MV-4-11 (cell line): ENCODE data around the gene FADD.

Experiments
- DNase-seq: peaks from one replicate; lab custom pipeline; 2025; lab: John Stamatoyannopoulos, UW

The FADD gene, protein sequence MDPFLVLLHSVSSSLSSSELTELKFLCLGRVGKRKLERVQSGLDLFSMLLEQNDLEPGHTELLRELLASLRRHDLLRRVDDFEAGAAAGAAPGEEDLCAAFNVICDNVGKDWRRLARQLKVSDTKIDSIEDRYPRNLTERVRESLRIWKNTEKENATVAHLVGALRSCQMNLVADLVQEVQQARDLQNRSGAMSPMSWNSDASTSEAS

DNA sequence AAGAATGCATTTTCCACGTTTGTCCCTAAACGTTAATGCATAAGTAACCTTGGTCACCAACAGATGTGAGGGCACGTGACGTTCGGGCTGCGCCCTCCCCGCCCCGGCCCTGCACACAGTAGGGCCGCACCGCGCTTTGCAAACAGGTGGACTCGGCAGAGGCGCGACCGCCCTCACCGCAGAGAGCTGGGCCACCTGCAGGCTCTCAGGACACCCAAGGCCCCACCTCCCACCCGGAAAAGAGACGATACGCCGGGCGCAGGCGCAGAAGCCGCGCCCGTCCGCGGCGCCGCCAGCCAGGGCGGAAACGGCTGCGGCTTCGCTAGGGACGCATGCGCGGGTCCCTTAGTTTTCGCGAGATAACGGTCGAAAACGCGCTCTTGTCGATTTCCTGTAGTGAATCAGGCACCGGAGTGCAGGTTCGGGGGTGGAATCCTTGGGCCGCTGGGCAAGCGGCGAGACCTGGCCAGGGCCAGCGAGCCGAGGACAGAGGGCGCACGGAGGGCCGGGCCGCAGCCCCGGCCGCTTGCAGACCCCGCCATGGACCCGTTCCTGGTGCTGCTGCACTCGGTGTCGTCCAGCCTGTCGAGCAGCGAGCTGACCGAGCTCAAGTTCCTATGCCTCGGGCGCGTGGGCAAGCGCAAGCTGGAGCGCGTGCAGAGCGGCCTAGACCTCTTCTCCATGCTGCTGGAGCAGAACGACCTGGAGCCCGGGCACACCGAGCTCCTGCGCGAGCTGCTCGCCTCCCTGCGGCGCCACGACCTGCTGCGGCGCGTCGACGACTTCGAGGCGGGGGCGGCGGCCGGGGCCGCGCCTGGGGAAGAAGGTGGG, at the start of gene FADD:
TSS of gene FADD (plus strand) at position 377 of the 831 bp plus-strand sequence. CDS start at position 541, 164 bp downstream.
- peak; percentile 90 for DNase-seq

DNA sequence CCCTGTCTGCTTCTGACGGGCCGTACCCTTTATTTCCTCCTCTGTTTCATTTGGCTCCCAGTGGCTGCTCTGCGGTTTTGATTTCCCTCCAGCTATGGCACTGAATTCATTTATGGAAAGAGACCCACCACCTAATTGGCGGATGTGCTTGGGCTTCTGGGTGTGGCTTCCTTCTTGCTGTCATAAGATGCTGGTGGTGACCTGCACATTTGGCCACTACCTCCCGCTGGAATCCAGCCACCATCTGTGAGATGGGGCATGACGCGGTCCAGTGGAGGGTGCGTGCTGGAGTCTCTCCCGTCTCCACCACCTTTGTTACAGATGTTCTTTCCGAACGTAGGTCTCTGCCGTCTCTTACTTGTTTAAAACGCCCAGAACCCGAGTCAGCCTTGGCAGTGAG, 47.7 kb upstream of the FADD start:
- DNase-seq, result no peak

GRCh38 chr11:70156291-70157037, 46.6 kb upstream of the FADD start:
- DNase-seq, result no peak

DNA sequence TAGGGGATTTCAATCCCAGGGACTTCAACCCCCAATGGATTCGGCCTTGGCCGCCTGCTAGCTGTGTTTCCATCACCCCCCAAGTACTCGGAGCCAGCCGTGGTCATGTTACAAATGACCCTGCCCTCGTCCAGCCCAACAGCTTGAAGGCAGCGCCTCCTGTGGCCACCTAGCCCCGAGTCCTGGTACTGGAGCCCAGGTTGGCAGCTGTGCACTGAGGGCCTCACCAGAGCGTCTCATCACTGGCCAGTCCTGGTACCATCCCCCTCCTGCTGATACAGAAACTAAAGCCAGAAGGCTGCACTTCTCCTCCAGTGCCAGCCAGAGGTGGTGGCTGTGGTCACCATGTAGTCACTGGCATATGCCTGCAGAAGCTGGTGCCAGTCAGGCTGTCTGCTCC, 44.9 kb upstream of the FADD start:
- peak; percentile 52 for DNase-seq

GRCh38 chr11:70158757-70159389, 44.2 kb upstream of the FADD start:
- DNase-seq, result no peak

DNA sequence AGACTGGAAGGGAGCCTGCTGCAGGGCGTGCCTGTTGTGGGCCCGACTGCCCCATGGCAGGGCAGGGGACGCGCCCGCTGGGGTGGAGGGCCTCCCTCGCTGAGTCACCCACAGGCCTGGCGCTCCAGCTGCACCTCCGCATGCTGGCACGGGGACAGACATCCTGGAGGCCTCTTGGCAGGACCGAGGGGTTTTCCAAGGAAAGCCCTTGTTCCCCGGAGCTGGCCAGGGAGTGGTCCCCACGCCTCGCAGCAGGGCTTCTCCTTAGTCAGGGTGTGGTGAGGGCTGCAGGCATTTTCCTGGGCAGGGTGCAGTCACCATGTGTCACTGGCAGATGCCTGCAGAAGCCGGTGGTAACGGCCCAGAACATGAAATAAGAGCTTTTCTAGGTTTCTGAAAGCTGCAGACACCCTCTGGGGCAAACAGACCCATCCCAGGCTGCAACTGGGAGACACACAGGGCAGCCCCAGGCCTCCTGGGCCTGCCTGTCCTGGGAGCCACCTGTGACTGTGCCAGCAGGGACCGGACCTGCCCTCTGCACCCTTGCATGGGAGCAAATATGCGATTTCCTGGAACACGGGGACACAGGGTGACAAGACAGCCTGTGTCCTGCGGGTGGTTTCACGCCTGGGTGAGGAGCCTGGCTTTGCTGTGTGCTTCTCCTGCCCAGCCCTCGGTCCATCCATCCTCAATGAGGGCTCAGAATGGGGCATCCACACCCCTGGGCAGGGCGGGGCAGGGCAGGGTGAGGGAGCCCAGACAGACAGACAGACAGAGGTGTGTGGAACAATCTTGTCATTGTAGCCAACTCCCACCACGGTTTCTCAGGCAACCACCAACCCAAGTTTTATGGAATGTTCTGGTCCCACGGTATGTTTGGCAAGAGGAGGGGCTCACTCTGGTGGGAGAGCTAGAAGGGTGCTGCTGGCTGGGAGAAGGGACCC, 43.2 kb upstream of the FADD start:
- no peak for DNase-seq

GRCh38 chr11:70161043-70161625, 42.0 kb upstream of the FADD start:
- DNase-seq, result no peak

DNA sequence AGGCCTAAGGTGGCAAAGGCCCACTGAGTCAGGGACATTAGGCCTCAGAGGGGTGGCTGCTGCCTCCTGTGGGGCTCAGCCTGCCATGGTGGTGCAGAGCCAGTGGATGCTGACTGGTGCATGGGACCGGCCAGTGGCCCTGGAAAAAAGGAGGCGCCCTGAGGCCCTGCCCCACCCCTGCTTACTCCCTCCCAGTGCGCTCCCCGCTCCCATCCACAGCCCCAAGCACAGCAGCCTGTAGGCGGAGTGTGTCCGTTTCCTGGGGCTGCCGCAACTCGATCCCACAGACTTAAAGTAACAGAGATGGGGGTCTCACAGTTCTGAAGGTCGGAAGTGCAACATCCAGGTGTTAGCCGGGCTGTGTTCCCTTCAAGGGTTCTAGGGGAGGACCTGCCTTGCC, 38.4 kb upstream of the FADD start:
- no peak for DNase-seq

- DNase-seq, result no peak
Observed at GRCh38 chr11:70167120-70167519, 36.0 kb upstream of the FADD start.

DNA sequence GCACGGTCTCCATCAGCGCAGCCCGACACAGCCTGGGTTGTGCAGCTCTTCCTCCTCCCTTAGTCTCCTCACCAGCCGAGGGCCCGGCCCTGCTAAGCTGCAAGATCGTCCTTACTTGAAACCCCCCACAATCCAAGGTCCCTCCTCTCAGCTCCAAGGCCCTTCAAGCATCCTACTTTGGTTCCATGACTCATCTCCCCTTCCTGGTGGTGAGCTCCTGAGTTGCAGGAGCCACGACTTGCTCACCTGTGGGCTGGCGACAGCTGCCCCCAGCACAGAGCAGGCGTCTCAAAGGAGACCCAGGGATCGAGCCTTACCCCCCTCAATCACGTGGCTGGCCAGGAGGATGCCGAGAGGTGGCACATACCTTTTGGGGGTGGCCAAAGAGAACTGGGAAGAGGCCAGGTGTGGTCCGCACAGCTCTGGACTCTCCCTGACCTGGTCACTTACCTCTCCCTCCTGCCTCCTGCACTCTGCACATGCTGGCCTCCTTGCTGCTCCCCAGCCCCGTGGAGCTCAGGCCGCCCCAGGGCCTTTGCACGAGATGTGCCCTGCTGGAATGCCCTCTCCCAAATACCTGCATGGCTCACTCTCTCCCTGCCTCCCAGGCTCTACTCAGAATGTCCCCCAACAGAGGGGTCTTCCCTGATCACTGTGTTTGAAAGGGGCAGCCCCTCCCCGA, 35.2 kb upstream of the FADD start:
- no peak for DNase-seq

DNA sequence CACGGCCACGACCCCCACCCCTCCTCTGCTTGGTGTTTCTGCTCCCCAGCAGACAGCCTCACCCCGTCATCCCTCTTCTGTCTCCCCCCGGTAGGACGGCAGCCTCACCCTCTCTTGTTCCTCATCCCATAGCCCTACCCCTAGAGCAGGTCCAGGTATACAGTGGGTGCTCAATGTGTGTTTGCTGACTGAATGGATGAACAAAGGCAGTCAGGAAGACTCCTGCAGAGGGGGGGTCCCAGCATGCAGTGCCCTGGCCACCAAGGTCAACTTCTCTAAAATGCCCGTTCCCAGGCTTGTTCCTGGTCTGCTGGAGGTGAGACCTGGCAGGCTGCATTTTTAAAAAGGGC, 34.7 kb upstream of the FADD start:
- no peak for DNase-seq

- DNase-seq, result no peak
Observed at GRCh38 chr11:70169127-70169526, 34.0 kb upstream of the FADD start.

- no peak for DNase-seq
Observed at GRCh38 chr11:70169632-70170031, 33.5 kb upstream of the FADD start.

- no peak for DNase-seq
Observed at GRCh38 chr11:70170596-70171210, 32.4 kb upstream of the FADD start.

DNA sequence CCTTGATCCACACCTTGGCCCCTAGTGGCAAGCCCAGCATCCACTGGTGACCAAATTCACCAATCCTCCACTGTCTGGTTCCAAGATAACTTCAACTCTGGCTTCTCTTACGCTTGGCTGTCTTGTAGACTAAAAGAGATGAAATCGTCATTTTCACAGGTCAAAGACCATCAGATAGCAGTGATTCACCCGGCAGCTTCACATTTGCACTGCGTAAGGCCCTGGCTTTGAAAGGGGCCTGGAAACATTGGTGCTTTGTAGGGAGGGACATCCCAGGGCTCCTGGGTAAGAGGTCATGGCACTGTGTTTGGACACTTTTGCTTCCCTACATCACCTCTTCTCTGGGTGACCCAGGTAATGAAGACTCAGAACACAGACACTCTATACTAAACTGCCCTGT, 30.1 kb upstream of the FADD start:
- DNase-seq, result no peak

GRCh38 chr11:70174547-70175235, 28.4 kb upstream of the FADD start:
- no peak for DNase-seq

GRCh38 chr11:70175236-70175698, 27.8 kb upstream of the FADD start:
- no peak for DNase-seq

GRCh38 chr11:70176940-70177689, 26.0 kb upstream of the FADD start:
- DNase-seq, result no peak
